OCI-LY7 (cell line): ENCODE measurements around the gene TMEM259. TPM values are rescaled to one million over a fixed set of nuclear protein-coding genes. Genes with fewer than 3 reads are reported as not detected.

Source experiments
- BruUV-seq: library from RNA; stranded (reverse); fragments of 400-500 nt; replicated peaks from 2 replicates; lab custom pipeline; 2021; lab: Mats Ljungman, UMichigan
- CTCF ChIA-PET: fragments of 300-600 bp; sonication (Branson Sonifier 250); formaldehyde crosslinking; loops from one replicate; lab custom pipeline; 2022; ENCODE audit warnings: antibody characterized with exemption; ENCODE audit not compliant: unreplicated experiment; lab: Charles Lee
- POLR2A ChIA-PET: fragments of 300-600 bp; sonication (Branson Sonifier 250); formaldehyde crosslinking; loops from one replicate; lab custom pipeline; 2022; ENCODE audit warnings: antibody characterized with exemption; lab: Charles Lee
- DNase-seq: peaks from one replicate; pipeline ENCODE4 v3.0.0-alpha.2; 2015; ENCODE audit warnings: low spot score
- H2AFZ ChIP-seq: fragments of 200-600 bp; sonication (generic), shearing (Covaris generic); 2 replicates; pipeline ENCODE4 v1.6.1; 2014; ENCODE audit warnings: mild to moderate bottlenecking, antibody characterized with exemption, low read length, moderate library complexity
- H3K27ac ChIP-seq: fragments of 200-600 bp; sonication (generic); 2 replicates; pipeline ENCODE4 v1.5.1; 2014; ENCODE audit warnings: mixed run types, low read depth, mild to moderate bottlenecking, moderate library complexity, low read length, inconsistent platforms; ENCODE audit not compliant: poor library complexity, severe bottlenecking
- H3K36me3 ChIP-seq: fragments of 200-600 bp; sonication (generic); 2 replicates; pipeline ENCODE4 v1.6.1; 2014; ENCODE audit warnings: mild to moderate bottlenecking, antibody characterized with exemption, low read length, moderate library complexity, mixed read lengths; ENCODE audit not compliant: insufficient read depth
- H3K4me1 ChIP-seq: fragments of 200-600 bp; sonication (generic); 2 replicates; pipeline ENCODE4 v1.5.1; 2014; ENCODE audit warnings: mild to moderate bottlenecking, low read length; ENCODE audit not compliant: insufficient read depth, poor library complexity, severe bottlenecking
- H3K4me2 ChIP-seq: fragments of 200-600 bp; sonication (generic); 2 replicates; pipeline ENCODE4 v1.6.1; 2014; ENCODE audit warnings: mild to moderate bottlenecking, low read length
- H3K4me3 ChIP-seq: fragments of 200-600 bp; sonication (generic); 2 replicates; pipeline ENCODE4 v1.5.1; 2014; ENCODE audit warnings: mild to moderate bottlenecking, low read depth, low read length; ENCODE audit not compliant: poor library complexity, severe bottlenecking
- H3K79me2 ChIP-seq: fragments of 200-600 bp; sonication (generic); 2 replicates; pipeline ENCODE4 v1.6.1; 2016; ENCODE audit warnings: low read depth, mild to moderate bottlenecking, low read length, moderate library complexity, mixed read lengths; ENCODE audit not compliant: insufficient read depth
- H3K9me2 ChIP-seq: fragments of 200-600 bp; sonication (generic); 2 replicates; pipeline ENCODE4 v1.6.1; 2016; ENCODE audit warnings: mild to moderate bottlenecking, low read length, mixed read lengths; ENCODE audit not compliant: insufficient read depth
- H3K9me3 ChIP-seq: fragments of 200-600 bp; sonication (generic); 2 replicates; pipeline ENCODE4 v1.6.1; 2014; ENCODE audit warnings: mild to moderate bottlenecking, mixed run types, low read length, mixed read lengths
- H4K20me1 ChIP-seq: fragments of 200-600 bp; sonication (generic); 2 replicates; pipeline ENCODE4 v1.6.1; 2014; ENCODE audit warnings: mild to moderate bottlenecking, antibody characterized with exemption, low read length, moderate library complexity, mixed read lengths; ENCODE audit not compliant: insufficient read depth
- CTCF ChIP-seq: fragments of 200-600 bp; sonication (generic); conservative IDR thresholded peaks from 2 replicates; pipeline ENCODE4 v1.5.1; 2014; ENCODE audit warnings: mild to moderate bottlenecking, antibody characterized with exemption, low read length, moderate library complexity, mixed read lengths
- EZH2phosphoT487 ChIP-seq: fragments of 200-600 bp; sonication (generic); IDR thresholded peaks from 2 replicates; pipeline ENCODE4 v1.6.1; 2018; ENCODE audit warnings: low read depth, borderline replicate concordance, mild to moderate bottlenecking, mixed run types, antibody characterized with exemption, low read length, moderate library complexity, mixed read lengths
- intact Hi-C: fragments of 100-400 bp; cut with micrococcal nuclease; formaldehyde crosslinking; loops from one replicate; pipeline ENCODE4 v1.10.0; 2022; ENCODE audit not compliant: unreplicated experiment
- small RNA-seq: library from RNA; depleted of rRNA; stranded (forward); fragments of <200 nt; gene quantifications from one replicate; pipeline ENCODE3, GENCODE V24; 2014
- total RNA-seq, 2 experiments: library from RNA; depleted of rRNA in 1 of 2; stranded (reverse); fragments of >200 nt in 1 of 2; shearing (Covaris generic) in 1 of 2; gene quantifications; 2 replicates each; pipeline ENCODE4 v1.2.3, GENCODE V29; 2014 to 2022

Gene TMEM259
- total RNA-seq, 2 experiments from 2014 or later = 169 to 195 TPM

DNA sequence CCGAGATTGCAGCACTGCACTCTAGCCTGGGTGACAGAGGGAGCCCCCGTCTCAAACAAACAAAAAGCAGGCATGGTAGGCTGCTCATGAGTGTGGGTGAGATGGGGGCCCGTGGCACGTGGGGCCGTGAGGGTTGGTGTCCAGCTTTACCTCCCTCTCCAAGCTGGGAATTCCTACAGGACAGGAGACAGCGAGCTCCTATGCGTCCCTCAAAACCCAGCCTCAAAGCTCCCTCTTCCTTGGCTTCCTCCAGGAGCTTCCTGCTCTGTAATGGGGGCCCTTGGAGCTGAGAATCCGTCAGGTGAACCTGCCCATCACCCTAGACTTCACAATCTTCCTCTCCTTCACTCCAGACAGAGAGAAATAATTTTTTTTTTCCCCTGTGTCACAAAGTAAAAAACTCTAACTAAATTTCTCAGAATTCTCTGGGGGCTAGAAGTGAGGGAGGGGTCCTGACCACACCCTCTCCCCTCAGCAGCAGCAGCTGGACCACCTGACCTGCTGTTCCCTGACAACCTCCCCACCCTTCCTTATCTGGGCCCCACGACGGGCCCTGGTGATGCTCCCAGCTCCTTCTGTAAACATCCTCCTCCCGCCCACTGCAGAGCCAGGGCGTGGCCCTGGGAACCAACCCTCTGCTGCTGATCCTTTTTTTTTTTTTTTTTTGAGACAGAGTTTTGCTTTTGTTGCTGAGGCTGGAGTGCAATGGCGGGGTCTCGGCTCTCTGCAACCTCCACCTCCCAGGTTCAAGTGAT, 58.9 kb downstream of the TMEM259 start:
- DNase-seq = no peak
- Histone ChIP-seq H4K20me1 (no peaks in the 10 kb centered on the region), H2AFZ (no peak overlapping the region), H3K36me3 (peaks cover 8% of the 10 kb centered on the region; the same call in 1 of the 2 replicates), H3K4me1 (no peaks in the 10 kb centered on the region), H3K27ac (no peak overlapping the region), H3K4me2 (no peak overlapping the region), H3K9me2 (no peaks in the 10 kb centered on the region), H3K79me2 (no peaks in the 10 kb centered on the region), H3K4me3 (no peak overlapping the region), H3K9me3 (0 out of 2 replicates have a peak, but pooled peaks cover 4% of the 10 kb centered on the region)
- no peak for TF ChIP-seq EZH2phosphoT487
- ChIA-PET CTCF (no interaction called here), POLR2A (interaction anchor here (0.6 kb wide), 1 partner anchor 212 kb away, joined by 4 read pairs; no protein-coding TSS in a partner anchor)
- no TSS peak for BruUV-seq
- intact Hi-C loops = no loop called here

- no peak overlapping the region for H3K4me2 ChIP-seq
- no peaks in the 10 kb centered on the region for H3K9me2 ChIP-seq
- no peaks in the 10 kb centered on the region for H3K4me1 ChIP-seq
- no peaks in the 10 kb centered on the region for H3K9me3 ChIP-seq
- BruUV-seq = no TSS peak
- H3K27ac ChIP-seq = no peak overlapping the region
- intact Hi-C loops = no loop called here
- H3K4me3 ChIP-seq = no peak overlapping the region
- H3K79me2 ChIP-seq = no peaks in the 10 kb centered on the region
- ChIA-PET POLR2A (no interaction called here), CTCF (no interaction called here)
- DNase-seq = no peak
- no peak overlapping the region for H2AFZ ChIP-seq
- TF ChIP-seq CTCF = no peak
- no peak for TF ChIP-seq EZH2phosphoT487
- H4K20me1 ChIP-seq = no peaks in the 10 kb centered on the region
- H3K36me3 ChIP-seq = peaks cover 7% of the 10 kb centered on the region; the same call in 1 of the 2 replicates
These were observed 60.4 kb downstream of the TMEM259 start for GRCh38 chr19:960601-960938.

- CTCF ChIA-PET = no interaction called here
- intact Hi-C loops = no loop called here
- H3K4me2 ChIP-seq = no peak overlapping the region
These were observed 60.9 kb downstream of the TMEM259 start for GRCh38 chr19:960020-960419.

More at GRCh38 chr19:960020-960419, 60.9 kb downstream of the TMEM259 start:
- BruUV-seq = no TSS peak
- Histone ChIP-seq H3K79me2 (no peaks in the 10 kb centered on the region), H4K20me1 (no peaks in the 10 kb centered on the region), H3K36me3 (peaks cover 2% of the 10 kb centered on the region; the same call in 1 of the 2 replicates), H2AFZ (no peak overlapping the region), H3K9me2 (no peaks in the 10 kb centered on the region), H3K4me1 (no peaks in the 10 kb centered on the region), H3K9me3 (no peaks in the 10 kb centered on the region), H3K27ac (no peak overlapping the region), H3K4me3 (no peak overlapping the region)
- TF ChIP-seq CTCF (no peak), EZH2phosphoT487 (no peak)
- DNase-seq = no peak
- POLR2A ChIA-PET = no interaction called here

Small RNAs within 50 kb of the gene (small RNA-seq; reads per million reads assigned to genes)
- gene RNU6-2 = not detected

Other genes with a start within 250 kb of the TMEM259 start
- 284 and 315 TPM in 2 replicates for gene PTBP1, start 223.7 kb downstream of the TMEM259 start, total RNA-seq (2014; rRNA removed; shearing (Covaris generic))
- 468 and 479 TPM in 2 replicates for gene PTBP1, start 223.7 kb downstream of the TMEM259 start, total RNA-seq (2022)
- not detected in 2 replicates for gene PLPPR3, start 199.2 kb downstream of the TMEM259 start, total RNA-seq (2014; rRNA removed; shearing (Covaris generic))
- gene PLPPR3, start 199.2 kb downstream of the TMEM259 start, total RNA-seq (2022) = not detected in 2 replicates
- not detected in 2 replicates for gene AZU1, start 193.3 kb downstream of the TMEM259 start, total RNA-seq (2014; rRNA removed; shearing (Covaris generic))
- not detected in 2 replicates for gene AZU1, start 193.3 kb downstream of the TMEM259 start, total RNA-seq (2022)
- gene PRTN3, start 180.1 kb downstream of the TMEM259 start, total RNA-seq (2014; rRNA removed; shearing (Covaris generic)) = not detected in 2 replicates
- gene PRTN3, start 180.1 kb downstream of the TMEM259 start, total RNA-seq (2022) = not detected in 2 replicates
- gene ELANE, start 168.8 kb downstream of the TMEM259 start, total RNA-seq (2014; rRNA removed; shearing (Covaris generic)) = not detected in 2 replicates
- not detected in 2 replicates for gene ELANE, start 168.8 kb downstream of the TMEM259 start, total RNA-seq (2022)
- 0.35 TPM in 1 of 2 replicates, not detected in the other for gene CFD, start 161.5 kb downstream of the TMEM259 start, total RNA-seq (2014; rRNA removed; shearing (Covaris generic))
- not detected in 2 replicates for gene CFD, start 161.5 kb downstream of the TMEM259 start, total RNA-seq (2022)
- gene MED16, start 127.9 kb downstream of the TMEM259 start, total RNA-seq (2014; rRNA removed; shearing (Covaris generic)) = 12.9 and 19.1 TPM in 2 replicates
- 54.3 and 61.4 TPM in 2 replicates for gene MED16, start 127.9 kb downstream of the TMEM259 start, total RNA-seq (2022)
- not detected in 2 replicates for gene RNU6-9, start 127.6 kb downstream of the TMEM259 start, total RNA-seq (2014; rRNA removed; shearing (Covaris generic))
- not detected in 2 replicates for gene RNU6-9, start 127.6 kb downstream of the TMEM259 start, total RNA-seq (2022)
- gene R3HDM4, start 107.9 kb downstream of the TMEM259 start, total RNA-seq (2014; rRNA removed; shearing (Covaris generic)) = 39.5 and 43.5 TPM in 2 replicates
- gene R3HDM4, start 107.9 kb downstream of the TMEM259 start, total RNA-seq (2022) = 64.9 and 75.2 TPM in 2 replicates
- not detected in 2 replicates for gene KISS1R, start 103.8 kb downstream of the TMEM259 start, total RNA-seq (2014; rRNA removed; shearing (Covaris generic))
- gene KISS1R, start 103.8 kb downstream of the TMEM259 start, total RNA-seq (2022) = not detected in 2 replicates
- 7.9 and 9.9 TPM in 2 replicates for gene ARID3A, start 95.1 kb downstream of the TMEM259 start, total RNA-seq (2014; rRNA removed; shearing (Covaris generic))
- gene ARID3A, start 95.1 kb downstream of the TMEM259 start, total RNA-seq (2022) = 21.6 and 23.5 TPM in 2 replicates
- gene WDR18, start 36.8 kb downstream of the TMEM259 start, total RNA-seq (2014; rRNA removed; shearing (Covaris generic)) = 61.6 and 74.7 TPM in 2 replicates
- gene WDR18, start 36.8 kb downstream of the TMEM259 start, total RNA-seq (2022) = 38.4 and 51.4 TPM in 2 replicates
- 0.05 TPM in 1 of 2 replicates, not detected in the other for gene GRIN3B, start 20.7 kb downstream of the TMEM259 start, total RNA-seq (2014; rRNA removed; shearing (Covaris generic))
- gene GRIN3B, start 20.7 kb downstream of the TMEM259 start, total RNA-seq (2022) = not detected in 2 replicates
- not detected in 2 replicates for gene RNU6-2, start 399 bp upstream of the TMEM259 start, total RNA-seq (2014; rRNA removed; shearing (Covaris generic))
- not detected in 2 replicates for gene RNU6-2, start 399 bp upstream of the TMEM259 start, total RNA-seq (2022)
- gene CNN2, start 5.5 kb upstream of the TMEM259 start, total RNA-seq (2014; rRNA removed; shearing (Covaris generic)) = 51.5 and 73.7 TPM in 2 replicates
- 126 and 127 TPM in 2 replicates for gene CNN2, start 5.5 kb upstream of the TMEM259 start, total RNA-seq (2022)
- gene ABCA7, start 19.0 kb upstream of the TMEM259 start, total RNA-seq (2014; rRNA removed; shearing (Covaris generic)) = 22.5 and 43.3 TPM in 2 replicates
- 66.6 and 74.4 TPM in 2 replicates for gene ABCA7, start 19.0 kb upstream of the TMEM259 start, total RNA-seq (2022)
- gene ARHGAP45, start 46.0 kb upstream of the TMEM259 start, total RNA-seq (2014; rRNA removed; shearing (Covaris generic)) = 132 and 135 TPM in 2 replicates
- 138 and 143 TPM in 2 replicates for gene ARHGAP45, start 46.0 kb upstream of the TMEM259 start, total RNA-seq (2022)
- 153 and 165 TPM in 2 replicates for gene POLR2E, start 74.3 kb upstream of the TMEM259 start, total RNA-seq (2014; rRNA removed; shearing (Covaris generic))
- 160 and 193 TPM in 2 replicates for gene POLR2E, start 74.3 kb upstream of the TMEM259 start, total RNA-seq (2022)
- gene GPX4, start 82.9 kb upstream of the TMEM259 start, total RNA-seq (2014; rRNA removed; shearing (Covaris generic)) = 184 and 203 TPM in 2 replicates
- 148 and 156 TPM in 2 replicates for gene GPX4, start 82.9 kb upstream of the TMEM259 start, total RNA-seq (2022)
- gene SBNO2, start 153.1 kb upstream of the TMEM259 start, total RNA-seq (2014; rRNA removed; shearing (Covaris generic)) = 17.6 and 26.6 TPM in 2 replicates
- gene SBNO2, start 153.1 kb upstream of the TMEM259 start, total RNA-seq (2022) = 43.3 and 48.8 TPM in 2 replicates
- gene STK11, start 184.7 kb upstream of the TMEM259 start, total RNA-seq (2014; rRNA removed; shearing (Covaris generic)) = 68.7 and 78.4 TPM in 2 replicates
- 76.5 and 82.2 TPM in 2 replicates for gene STK11, start 184.7 kb upstream of the TMEM259 start, total RNA-seq (2022)
- 0.09 and 0.33 TPM in 2 replicates for gene CBARP, start 216.9 kb upstream of the TMEM259 start, total RNA-seq (2014; rRNA removed; shearing (Covaris generic))
- 0.13 and 0.18 TPM in 2 replicates for gene CBARP, start 216.9 kb upstream of the TMEM259 start, total RNA-seq (2022)
- gene ATP5F1D, start 220.6 kb upstream of the TMEM259 start, total RNA-seq (2014; rRNA removed; shearing (Covaris generic)) = 51.8 and 82.1 TPM in 2 replicates
- gene ATP5F1D, start 220.6 kb upstream of the TMEM259 start, total RNA-seq (2022) = 207 and 266 TPM in 2 replicates
- gene MIDN, start 227.5 kb upstream of the TMEM259 start, total RNA-seq (2014; rRNA removed; shearing (Covaris generic)) = 11.7 and 20.3 TPM in 2 replicates
- gene MIDN, start 227.5 kb upstream of the TMEM259 start, total RNA-seq (2022) = 70.9 and 75.8 TPM in 2 replicates
- gene CIRBP, start 248.2 kb upstream of the TMEM259 start, total RNA-seq (2014; rRNA removed; shearing (Covaris generic)) = 278 and 287 TPM in 2 replicates
- 309 and 321 TPM in 2 replicates for gene CIRBP, start 248.2 kb upstream of the TMEM259 start, total RNA-seq (2022)